ENCODE measurements around the gene ZRSR2.
A peak's percentile ranks its signal among the peaks of the same experiment; 100 is the strongest.

ZRSR2 gene

DNA sequence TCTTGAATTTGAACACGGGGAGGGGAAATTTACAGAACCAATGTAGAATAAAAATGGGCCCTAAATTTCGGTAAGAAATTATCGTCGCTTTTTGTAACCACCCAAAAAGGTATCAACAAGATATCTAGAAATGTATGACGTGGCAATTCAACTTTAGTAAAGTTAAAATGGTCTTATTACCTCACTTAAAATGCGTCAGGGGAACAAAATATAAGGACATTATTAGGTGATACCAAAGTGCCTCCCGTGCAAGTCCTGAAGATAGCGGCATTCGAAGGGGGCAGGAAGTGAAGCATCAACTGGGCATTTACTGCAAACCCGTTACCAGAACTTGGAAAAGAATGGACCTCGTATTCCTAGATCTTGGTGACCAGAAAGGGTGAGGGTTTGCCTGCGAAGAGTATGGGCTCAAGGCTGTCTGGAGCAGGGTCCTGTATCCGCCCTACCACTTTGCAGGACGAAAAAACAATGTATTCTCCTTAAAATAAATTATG is 63.3 kb downstream of the ZRSR2 start:
- DNase-seq = no peak

DNA sequence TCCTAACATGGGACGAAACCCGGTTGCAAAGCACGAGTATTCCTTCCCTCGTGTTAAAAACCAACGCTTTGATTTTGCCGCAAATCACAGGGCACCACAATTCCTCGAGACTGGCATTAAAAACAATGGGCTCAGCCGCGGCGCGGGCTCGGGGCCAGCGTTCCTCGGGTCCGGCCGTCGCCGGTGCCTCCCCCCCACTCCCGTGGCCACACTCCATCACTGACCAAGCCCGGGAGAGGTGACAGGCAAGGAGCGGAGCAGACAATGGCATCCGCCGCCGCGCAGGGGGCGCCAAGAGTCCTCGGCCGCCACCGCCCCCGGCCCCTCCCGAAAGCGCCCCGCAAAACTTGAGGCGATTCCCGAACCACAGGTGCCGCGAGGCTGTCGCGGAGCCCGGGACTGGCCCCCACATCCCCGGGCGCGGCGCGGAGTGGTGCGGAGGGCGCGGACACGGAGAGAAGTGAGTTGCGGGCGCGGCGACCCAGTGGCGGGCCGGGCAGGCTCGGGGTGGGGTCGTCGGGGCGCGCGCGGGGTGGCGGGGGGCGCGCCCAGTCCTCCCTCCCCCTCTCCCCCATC is 63.9 kb downstream of the ZRSR2 start:
- DNase-seq = peak in 11 of 14 donors; percentile 15 to 73 (median 57)

DNA sequence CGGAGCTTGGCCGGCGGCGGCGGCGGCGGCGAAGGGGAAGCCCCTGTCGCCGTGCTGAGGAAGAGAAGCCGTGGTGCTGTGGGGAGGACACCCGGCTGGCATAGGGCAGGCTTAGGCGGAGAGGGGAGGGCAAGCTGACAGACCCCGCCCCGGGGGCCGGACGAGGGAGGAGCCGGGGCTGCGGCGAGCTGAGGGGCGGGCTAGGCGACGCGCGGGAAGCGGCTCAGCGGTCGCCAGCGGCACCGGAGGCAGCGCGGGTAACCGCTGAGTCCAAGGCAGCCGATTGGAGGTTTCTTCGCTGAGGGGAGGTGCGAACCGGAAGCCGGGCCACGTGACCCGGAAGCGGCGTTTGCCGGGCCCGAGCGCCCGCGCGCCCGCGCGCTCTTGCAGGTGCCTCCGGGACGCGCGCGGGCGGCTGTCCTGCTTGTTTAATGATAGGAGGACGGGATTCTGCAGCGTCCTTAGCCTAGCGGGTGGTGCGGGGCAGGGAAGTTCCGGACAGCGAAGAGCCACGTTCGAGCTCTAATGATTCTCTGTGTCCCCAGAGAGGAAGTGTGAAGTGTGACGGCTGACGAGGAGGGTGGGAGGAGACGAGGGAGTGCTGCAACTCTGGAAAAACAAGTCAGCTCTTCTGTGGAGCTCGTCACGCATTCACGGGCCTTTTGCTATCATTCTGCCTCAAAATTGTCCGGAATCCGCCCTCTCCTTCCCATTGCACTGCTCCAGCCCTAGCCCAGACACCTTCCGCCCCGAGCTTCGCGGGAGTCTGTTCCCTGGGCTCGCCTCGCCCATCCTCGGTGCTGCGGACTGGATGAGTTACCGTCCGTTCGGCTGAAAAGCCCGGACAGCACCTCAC is 64.7 kb downstream of the ZRSR2 start, which contains the start of gene AP1S2:
Gene AP1S2, minus strand, starts transcription at position 102 of the 856 bp plus-strand sequence. CDS start 2,289 bp downstream, outside the sequence.
- DNase-seq = peak; percentile 75 to 96 (median 88)

DNA sequence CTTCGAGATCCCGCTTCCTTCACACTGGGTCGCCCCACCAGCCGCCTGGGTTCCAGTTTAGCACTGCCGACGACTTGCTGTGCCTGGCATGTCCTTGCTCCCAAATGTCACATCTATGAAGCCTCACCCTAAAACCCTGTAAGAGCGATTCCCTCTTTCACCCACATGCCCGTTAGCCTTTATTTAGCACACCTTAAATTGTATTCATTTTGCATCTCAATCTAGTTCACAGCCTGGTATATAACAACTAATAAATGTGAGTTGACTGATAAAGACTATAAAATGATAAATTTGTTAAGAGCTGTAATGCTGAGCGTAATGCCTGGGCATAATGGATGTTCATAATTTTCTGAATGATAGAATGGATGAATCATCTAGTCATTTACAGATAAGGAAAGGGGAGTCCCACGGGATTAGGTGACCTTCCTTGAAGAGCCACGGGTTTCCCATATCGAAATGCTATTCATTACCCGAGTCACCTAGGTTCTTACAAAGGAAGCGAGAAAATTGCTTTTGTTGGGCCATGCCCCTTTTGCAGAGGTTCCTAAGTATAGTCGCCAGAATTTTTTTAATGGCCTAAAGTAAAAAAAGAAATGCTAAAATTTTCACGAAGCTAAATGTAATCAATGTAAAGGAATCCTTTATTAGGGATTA is 65.4 kb downstream of the ZRSR2 start:
- no peak for DNase-seq

DNA sequence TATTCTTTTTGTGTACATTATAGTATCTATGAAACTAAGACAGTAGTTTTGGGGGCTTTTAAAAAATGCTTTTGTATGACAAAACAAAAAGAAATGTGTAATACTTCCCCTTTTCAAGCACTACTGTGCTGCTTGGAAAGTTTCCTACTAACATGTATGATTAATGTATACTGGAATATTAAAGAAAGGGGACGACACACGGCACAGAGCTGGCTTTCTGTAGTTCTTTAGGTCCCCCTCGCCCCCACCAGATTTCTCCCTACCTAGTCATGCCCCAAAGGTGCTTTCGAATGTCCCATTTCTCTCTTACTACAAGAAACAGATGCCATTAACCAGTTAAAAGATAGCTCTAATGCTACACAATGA is 65.9 kb downstream of the ZRSR2 start:
- no peak for DNase-seq

DNA sequence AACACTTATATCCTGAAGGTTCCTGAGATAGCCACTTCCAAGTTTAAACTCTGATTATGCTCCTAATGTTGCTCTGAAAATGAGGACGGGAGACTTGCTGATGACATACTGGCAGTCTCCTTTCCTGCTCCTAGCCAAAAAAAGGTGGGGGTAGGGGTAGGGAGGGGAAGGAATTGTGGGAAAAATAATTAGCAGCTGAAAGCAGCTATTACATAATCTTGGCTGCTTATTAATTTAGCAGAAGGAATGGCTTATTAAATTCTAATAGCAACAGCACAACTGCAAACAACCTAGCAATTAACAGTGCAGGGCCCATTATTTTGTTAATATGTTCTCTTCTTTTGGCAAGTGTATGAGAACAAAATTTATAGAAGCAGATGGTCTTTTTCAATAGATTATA is 66.4 kb downstream of the ZRSR2 start:
- peak in 1 of 14 donors; percentile 70 for DNase-seq

DNA sequence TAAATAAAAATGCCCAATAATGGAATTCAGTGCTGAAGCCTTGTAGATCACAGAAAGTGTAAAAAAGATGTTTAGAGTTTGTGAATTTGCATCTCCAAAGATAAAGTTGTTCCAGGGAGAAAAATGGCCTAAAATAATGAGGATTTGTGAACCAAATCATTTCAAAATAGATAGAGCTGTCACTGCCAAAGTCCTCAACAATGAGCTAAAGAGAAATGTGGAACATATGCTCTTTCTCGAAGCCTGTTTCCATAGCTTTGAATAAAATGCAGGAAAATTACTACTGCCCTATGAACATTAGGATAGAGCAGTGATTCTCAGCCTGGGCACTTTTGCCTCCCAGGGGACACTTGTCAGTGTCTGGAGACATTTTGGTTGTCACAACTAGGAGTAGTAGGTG is 67.8 kb downstream of the ZRSR2 start:
- no peak for DNase-seq

DNA sequence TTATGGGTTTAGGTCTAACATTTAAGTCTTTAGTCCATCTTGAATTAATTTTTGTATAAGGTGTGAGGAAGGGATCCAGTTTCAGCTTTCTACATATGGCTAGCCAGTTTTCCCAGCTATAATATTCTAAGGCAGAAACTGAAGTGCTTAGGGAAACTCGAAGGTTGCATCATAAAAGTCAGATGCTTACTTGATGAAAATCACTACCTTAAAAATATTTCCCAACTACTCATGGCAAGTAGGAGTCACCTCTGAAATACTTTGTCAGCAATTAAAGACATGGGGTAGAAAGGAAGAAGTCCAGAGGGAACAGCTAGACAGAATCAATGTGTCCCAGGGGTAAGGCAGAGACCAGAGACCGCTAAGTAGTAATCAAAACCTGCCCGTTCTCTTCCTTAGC is 70.6 kb downstream of the ZRSR2 start:
- DNase-seq = no peak

DNA sequence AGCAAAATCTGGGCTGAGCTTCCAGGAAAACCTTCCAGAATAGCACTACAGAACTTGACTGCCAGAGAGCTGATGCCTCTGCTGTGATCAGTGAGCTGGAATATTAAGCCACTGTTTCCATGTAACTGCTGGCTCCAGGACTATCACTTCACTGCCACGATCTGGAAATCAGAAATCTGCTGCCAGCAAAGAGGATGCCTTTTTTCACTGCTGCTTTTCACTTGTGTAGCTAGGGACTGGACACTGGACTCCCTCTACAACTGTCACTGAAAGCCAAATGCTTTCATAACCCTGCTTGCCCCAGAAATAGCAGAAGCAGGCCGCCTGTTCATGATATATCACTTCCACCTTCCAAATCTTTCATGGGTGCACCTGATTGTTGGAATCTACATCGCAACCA is 73.7 kb downstream of the ZRSR2 start:
- DNase-seq = peak in 3 of 14 donors; percentile 0 to 76 (median 8)

DNA sequence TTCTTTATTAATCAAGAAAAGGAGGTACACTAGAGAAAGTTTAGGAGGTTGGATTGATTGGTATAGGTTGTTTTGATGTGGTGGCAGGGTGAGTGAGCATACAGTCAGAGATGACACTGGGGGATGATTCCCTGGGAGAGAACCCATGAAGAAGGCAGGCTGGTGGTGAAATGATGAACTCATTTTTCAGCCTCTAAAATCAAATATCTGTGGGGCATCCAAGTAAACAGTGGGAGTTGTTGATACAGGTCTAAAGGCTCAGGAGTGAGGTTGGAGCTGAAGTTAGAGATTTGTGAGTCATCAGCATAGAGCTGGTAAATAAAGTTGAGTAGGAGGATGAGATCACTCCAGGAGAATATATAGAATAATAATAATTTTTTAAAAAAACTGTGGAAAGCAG is 74.3 kb downstream of the ZRSR2 start:
- DNase-seq = no peak

DNA sequence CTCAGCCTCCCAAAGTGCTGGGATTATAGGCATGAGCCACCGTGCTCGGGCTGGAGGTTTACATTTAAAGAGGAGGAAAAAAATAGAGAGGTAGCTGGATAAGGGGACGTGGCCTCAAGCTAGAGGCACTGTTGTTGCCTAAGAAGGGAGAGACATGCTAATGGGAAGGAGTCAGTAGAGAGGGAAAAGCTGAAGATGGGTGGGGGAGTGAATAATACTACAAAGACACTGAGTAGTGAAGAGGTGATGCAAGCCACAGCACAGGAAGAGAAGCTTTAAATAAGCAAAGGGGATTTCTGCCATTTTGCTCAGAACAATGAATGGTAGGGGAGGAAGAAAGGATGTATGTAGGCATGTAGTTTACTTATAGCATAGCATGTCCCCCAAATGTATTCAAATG is 75.9 kb downstream of the ZRSR2 start:
- no peak for DNase-seq

DNA sequence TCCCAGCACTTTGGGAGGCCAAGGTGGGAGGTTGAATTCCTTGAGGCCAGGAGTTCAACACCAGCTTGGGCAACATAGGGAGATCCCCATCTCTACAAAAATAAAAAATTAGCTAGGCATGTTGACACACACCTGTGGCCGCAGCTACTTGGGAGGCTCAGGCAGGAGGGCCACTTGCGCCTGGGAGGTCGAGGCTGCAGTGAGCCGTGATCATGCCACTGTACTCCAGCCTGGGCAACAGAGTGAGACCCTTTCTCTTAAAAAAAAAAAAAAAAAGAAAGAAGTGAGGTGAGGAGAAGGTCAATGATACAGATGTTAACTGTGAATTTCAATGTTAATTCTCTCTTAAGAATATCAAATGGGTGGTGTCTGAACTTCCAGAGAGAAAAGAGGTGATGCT is 79.4 kb downstream of the ZRSR2 start:
- DNase-seq = no peak

DNA sequence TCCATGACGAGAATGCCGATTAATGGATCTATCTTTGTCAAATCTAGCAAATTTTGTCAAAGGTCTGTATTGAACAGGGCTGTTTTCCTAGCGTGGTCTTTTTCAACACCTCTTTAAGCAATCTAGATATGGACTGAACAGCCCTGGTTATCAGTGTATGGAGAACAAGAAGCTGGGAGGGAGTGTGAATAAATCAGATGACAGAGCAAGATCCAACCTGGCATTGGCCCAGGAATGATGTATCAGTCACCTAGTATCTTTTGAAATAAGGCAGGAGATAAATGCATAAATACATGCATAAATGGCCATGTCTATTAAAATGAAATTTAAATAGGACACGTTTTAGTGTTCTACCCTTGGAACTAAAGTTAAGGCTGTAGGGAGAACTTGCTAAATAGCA is 80.0 kb downstream of the ZRSR2 start:
- no peak for DNase-seq
